Measurements from ENCODE around the gene ITIH2.
"Not testable (repeated sequence)": the region's sequence is repeated elsewhere in the genome, so short reads cannot be mapped to it uniquely, and the experiment has no call there.

The ITIH2 gene

DNA sequence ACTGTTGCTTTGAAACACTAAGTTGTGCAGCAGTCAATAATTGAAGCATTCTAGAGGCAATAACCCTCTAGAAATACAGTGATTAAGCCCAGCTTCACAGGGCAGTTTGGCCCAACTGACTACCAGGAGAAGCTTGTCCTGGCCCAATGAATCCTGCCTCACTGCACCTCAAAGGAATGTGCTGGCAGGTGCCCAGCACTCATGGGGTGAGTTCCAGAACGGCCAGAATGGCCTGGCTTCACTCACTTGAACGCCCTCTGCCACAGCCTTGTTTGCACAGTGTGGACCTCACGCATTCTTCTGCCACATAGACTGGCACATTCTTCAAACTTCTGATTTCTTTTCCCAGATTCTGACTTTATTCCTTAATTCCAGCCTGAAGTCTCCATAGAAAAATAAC is 6.6 kb upstream of the ITIH2 start:
- in situ Hi-C loops (cut with MboI; ENCODE audit: low sequenced_read_pairs) = no loop called here

DNA sequence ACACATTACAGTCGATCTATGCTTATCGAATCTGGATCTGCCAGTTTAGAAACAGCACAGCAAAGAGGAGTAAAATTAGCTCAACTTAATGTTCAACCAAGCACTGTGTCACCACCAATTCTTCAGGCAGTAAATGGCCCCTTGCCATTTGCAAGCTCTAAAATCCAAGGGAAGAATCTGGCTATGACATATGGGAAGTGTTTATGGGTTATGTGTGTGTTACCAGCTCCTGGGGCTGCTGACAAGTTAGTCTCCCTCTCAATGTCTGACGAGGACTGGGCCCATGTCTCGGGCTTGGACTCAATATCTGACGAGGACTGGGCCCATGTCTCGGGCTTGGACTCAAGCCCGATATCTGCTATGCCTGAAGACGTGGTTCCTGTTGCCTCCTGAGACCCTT is 5.7 kb upstream of the ITIH2 start:
- in situ Hi-C loops (cut with MboI; ENCODE audit: low sequenced_read_pairs) = no loop called here

DNA sequence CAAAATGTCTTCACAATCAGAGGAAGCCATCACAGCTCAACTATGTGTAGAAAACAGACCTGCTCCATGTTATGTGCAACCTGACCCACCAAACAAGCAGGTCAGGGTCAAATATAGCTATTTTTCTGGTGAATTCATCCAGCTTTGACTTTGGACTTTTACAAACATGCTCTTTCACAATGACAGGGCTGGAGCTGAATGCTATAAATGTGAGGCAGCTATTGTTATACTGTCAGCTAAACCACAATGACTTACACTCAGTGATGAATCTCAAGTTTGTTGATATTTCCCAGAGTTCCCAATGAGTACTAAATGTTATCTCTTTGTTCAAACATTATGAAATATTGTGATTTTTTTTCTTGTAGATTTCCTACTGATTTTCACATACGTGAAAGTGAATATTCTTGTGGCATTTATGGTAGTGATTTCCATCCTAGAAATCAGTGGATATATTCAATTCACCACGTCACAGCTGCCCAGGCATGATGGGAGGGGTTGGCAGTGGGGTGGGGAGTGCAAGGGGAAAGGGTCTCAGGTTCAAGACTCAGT is 2.5 kb upstream of the ITIH2 start:
- in situ Hi-C loops (cut with MboI; ENCODE audit: low sequenced_read_pairs) = no loop called here

DNA sequence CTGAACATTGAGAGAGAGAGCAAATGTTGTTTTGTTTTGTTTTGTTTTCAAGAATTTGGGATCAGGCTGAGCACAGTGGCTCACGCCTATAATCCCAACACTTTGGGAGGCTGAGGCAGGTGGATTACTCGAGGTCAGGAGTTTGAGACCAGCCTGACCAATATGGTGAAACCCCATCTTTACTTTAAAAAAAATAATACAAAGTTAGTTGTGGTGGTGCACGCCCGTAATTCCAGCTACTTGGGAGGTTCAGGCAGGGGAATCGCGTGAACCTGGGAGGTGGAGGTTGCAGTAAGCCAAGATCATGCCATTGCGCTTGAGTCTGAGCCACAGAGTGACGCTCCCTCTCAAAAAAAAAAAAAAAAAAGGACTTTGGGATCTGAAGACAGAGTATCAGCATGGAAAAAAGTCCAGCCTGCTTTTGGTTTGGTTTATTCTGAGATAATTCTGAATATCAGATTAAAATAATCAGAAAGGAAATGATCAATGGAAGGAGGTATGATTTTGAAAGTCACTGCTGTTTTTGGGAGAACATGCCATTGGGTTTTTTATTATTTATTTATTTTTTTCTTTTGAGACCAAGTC is 1.9 kb upstream of the ITIH2 start:
- in situ Hi-C loops (cut with MboI; ENCODE audit: low sequenced_read_pairs) = no loop called here

DNA sequence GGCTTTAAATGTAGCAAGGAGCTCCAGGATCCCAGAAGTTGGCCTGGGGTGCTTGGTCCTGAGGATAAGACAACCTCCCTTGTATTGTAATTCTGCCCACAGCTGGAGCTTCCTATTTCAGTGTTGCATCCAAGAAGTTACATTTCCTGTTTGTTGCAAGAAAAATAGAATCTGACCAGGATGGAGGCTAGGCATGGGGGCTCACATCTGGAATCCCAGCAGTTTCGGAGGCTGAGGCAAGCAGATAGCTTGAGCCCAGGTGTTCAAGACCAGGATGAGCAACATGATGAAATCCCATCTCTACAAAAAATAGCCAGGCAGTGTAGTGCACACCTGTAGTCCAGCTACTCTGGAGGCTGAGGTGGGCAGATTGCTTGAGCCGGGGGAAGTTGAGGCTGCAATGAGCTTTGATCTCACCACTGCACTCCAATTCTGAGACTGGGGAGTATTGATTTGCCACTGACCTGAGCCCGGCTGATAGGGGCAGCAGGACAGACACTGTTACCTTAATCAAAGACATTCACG is 766 bp upstream of the ITIH2 start:
- in situ Hi-C loops (cut with MboI; ENCODE audit: low sequenced_read_pairs) = no loop called here

DNA sequence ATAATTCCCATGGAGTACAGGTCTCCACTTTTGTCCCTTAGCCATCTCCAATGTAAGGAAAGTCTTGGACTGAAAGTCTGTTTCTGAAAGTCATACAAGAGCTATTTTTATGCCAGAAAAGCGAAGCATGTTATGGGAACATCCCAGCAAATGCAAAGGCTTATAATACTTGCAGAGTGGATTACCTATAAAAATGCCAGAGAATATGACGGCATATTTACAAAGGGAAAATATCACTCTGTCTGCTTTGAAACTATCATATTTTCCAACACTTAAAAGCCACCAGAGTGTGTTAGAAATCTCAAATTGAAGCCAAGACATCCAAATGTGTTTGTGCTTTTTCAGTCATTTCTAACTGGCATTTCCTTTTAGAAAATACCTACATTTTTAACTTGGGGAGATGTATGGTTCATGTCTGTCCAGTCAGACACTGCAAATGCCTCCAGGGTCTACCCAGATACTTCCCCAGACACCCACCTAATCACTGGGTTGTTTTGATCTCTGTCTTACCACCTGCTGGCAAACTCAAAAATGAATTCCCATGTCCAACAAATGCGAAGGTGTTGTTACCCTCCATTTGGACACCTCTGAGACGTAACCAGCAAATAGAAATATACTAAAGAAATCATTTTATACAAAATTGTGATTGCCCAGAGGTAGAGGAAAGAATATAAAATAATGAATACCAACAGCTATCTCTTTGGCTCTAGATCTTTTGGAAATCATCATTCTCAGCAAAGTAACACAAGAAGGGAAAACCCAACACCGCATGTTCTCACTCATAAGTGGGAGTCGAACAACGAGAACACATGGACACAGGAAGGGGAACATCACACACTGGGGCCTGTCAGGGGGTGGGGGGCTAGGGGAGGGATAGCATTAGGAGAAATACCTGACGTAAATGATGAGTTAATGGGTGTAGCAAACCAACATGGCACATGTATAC is 1.2 kb downstream of the ITIH2 start:
- in situ Hi-C loops (cut with MboI; ENCODE audit: low sequenced_read_pairs) = no loop called here

DNA sequence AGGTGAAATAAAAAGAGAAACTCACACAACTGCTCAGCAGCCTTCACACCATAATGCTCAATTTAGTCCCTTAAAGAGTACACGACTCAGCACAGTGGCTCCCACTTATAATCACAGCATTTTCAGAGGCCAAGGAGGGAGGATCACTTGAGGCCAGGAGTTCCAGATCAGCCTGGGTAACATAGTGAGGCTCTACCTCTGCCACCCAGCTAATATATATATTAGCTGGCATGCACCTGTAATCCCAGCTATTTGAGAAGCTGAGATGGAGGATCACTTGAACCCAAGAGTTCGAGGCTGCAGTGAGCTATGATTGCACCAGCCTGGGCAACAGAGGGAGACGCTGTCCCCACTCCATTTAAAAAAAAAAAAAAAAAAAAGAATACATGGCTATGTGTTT is 2.2 kb downstream of the ITIH2 start:
- in situ Hi-C loops (cut with MboI; ENCODE audit: low sequenced_read_pairs) = no loop called here

DNA sequence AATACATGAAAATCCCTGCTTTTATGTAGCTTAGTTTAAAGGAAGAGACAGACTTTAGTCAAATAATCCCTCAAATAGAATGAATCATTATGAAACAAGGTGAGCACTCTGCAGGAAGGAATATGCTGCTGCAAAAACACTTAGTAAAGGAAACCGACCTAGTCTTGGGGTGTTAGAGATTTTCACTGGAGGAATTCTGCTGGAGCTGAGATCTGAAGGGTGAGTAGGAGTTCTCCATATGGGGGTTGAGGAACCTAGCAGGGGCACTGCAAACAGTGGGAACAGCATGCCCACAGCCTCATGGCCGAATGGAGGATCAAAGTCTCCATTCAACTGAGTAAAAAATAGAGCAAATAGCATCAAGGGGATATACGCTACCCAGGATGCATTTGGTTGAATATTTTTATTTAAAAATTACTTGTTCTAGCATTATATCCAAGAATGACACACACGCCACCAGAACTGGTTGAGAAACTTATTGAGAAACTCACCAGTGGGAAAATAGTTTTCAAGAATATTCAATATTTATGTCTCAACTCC is 3.5 kb downstream of the ITIH2 start:
- in situ Hi-C loops (cut with MboI; ENCODE audit: low sequenced_read_pairs) = no loop called here

DNA sequence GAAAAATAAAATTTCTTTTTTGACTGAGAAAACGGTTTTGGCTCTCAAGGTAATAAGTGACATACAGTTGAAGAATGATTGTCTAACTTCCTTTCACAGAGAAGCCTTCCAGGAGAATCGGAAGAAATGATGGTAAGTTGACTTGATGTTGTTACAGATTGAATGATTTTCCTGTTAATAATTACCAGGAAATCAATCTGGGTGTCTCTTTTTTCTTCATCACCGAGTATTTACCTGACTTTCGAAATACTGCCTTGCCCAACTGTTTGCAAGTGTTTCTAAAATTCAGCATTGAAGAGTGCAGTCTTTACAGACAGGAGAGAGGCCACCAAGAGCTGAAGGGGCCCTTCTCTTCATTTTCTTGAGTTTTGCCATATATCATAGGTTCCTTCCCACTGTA is 4.0 kb downstream of the ITIH2 start:
- in situ Hi-C loops (cut with MboI; ENCODE audit: low sequenced_read_pairs) = no loop called here

DNA sequence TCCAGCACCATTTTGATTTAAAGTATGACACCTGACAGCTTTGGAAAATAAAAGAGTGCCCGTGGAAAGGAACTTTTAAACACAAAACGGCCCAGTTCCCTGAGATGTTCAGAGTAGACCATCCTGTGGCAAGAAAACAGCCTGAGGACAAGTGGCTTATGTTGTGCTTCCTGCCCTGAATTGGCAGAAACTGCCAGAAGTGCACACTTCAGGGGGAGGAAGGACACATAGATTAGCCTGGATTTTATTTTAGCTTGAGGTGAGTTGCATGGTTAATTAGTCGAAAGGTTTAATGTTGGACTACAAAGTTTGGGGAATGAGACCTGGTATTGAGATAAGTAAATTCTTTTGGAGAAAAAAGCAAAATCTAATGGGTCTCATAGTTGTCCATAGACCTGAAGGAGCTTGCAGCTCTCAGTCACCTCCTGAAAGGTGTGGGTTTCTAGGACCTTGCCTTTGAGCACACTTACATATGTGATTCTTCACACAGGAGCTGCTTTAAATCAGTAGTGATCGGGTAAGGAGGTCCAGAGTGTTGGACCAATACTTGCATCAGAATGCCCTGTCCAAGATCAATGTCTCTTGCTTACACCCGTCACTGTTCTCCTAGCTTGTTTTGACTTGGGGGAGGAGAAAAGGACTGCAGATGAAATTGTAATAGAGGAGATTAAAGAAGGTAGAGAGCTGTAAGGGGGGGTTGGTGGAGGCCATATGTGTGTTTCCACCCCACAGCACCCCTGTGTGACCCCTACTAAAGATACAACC is 4.9 kb downstream of the ITIH2 start:
- in situ Hi-C loops (cut with MboI; ENCODE audit: low sequenced_read_pairs) = no loop called here

DNA sequence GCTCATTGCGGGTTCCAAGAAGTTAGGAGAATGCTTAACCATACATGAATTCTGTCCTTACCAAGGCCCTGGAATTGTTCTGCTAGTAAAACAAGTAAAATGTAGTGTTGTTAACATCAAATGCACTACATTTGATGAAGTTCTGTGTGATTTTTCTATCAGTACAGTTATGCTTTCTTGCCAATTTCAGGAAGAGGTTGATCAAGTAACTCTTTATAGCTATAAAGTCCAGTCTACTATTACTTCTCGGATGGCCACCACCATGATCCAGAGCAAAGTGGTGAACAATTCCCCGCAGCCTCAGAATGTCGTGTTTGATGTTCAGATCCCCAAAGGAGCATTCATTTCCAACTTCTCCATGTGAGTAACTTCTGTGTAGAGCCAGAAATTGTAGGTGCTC is 5.7 kb downstream of the ITIH2 start:
- in situ Hi-C loops (cut with MboI; ENCODE audit: low sequenced_read_pairs) = no loop called here

DNA sequence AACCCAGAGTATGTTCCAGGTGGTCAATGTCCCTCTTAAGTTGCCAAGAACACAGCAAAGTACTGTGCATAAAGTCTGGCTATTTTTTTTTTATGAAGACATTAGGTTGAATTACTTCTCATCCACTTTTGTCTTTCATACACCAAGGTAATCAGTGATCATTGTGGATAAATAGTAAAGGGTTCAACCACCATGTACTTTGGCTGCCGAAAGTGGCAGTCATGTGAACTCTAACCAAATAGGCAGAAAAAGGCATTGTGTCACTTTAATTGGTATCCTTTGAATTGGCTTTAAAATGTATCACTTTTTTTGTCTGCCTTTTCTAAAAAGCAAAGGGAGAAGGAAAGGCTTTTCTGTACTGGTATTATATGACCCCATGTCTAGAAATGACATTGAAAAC is 7.3 kb downstream of the ITIH2 start:
- in situ Hi-C loops (cut with MboI; ENCODE audit: low sequenced_read_pairs) = no loop called here

DNA sequence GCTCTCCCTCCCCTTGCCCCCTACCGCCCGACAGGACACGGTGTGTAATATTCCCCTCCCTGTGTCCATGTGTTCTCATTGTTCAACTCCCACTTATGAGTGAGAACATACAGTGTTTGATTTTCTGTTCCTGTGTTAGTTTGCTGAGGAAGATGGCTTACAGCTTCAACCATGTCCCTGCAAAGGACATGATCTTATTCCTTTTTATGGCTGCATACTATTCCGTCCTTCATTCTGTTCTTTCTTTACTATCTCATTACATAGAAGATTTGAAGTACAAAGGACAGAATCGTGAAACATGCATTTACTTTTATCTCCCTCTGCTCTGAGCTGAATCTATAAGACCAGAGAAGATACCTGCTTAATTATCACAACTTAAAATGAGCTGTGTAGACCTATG is 8.0 kb downstream of the ITIH2 start:
- in situ Hi-C loops (cut with MboI; ENCODE audit: low sequenced_read_pairs) = not testable (repeated sequence)

DNA sequence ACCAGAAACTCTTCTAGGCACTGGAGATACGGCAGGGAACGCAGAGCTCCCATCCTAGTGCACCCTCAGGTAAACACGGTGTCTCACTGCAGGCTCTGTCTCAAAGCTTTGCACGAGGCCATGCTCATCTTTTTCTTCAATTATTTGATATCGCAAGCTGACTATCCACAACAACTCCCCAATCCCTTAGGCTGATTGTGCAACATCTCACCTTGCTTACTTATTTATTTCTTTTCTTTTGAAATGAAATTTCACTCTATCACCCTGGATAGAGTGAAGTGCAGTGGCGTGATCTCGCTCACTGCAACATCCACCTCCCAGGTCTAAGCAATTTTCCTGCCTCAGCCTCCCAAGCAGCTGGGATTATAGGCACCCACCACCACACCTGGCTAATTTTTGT is 12.4 kb downstream of the ITIH2 start:
- in situ Hi-C loops (cut with MboI; ENCODE audit: low sequenced_read_pairs) = no loop called here

DNA sequence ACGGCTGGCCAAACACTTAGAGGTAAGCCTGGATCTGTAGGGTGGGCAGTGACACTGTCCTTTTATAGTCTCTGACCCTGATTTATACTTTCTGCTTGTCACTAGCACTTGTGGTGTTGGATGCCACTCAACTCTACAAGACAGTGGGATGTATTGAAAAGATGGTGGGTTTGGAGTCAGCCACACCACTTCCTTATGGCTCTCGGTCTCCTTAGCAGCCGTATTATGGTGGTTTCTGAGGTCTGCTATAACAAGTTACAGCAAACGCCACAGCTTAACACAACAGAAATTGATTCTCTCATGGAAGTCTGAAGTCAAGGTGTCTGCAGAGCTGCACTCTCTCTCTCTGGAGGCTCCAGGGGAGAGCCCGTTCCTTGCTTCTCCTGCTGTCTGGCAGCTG is 14.7 kb downstream of the ITIH2 start:
- in situ Hi-C loops (cut with MboI; ENCODE audit: low sequenced_read_pairs) = no loop called here

DNA sequence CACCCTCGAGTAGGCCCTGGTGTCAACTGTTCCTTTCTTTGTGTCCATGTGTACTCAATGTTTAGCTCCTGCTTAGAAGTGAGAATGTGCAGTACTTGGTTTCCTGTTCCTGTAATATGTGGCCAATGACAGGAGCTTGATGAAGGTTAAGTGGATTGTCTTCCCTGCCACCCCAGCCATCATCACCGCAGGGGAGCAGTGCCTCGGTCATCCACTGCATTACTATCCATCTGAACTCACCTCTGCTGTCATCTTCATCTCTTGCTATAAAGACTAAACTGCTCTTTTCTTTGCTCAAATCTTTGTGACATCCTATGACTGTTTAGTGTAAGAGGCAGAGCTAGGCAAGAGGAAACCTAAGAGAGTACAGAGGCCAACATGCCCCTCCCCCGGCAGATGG is 15.6 kb downstream of the ITIH2 start:
- in situ Hi-C loops (cut with MboI; ENCODE audit: low sequenced_read_pairs) = no loop called here

DNA sequence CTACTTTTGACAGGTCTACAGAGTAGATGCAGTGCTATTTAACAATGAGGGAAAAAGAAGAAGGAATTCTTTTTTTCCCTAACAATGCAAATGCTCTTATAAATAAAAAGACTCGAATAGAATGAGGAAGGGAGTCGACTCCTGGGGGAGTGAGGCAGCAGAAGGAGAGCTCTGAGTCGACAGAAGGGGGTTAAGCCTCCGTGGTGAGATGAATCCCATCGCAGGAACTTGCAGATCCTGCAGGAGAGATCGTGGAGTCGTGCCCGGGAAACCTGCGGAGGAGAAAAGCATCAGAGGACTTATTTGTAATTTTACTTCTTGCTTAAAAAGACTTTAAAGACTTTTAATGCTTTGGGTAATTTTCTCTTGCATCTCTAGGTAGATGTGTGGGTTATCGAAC is 17.4 kb downstream of the ITIH2 start:
- in situ Hi-C loops (cut with MboI; ENCODE audit: low sequenced_read_pairs) = no loop called here

DNA sequence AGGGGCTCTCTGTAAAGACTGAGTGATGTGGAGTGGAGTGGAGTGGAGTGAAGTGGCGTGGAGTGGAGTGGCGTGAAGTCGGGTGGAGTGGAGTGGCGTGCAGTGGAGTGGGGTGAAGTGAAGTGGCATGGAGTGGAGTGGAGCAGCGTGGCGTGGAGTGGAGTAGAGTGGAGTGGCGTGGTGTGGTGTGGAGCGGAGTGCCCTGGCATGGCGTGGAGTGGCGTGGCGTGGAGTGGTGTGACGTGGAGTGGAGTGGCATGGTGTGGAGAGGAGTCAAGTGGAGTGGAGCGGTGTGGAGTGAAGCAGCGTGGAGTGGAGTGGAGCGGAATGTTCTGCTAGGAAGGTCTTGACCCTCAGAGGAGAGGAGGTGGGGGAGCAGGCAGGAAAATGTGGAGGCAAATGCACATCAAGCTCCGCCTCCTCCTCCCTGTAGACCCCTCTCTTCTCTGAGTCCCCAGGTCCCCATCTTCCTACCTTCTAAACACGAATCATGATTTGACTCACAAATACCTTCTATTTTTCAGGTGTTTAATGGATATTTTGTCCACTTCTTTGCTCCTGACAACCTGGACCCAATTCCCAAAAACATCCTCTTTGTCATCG is 19.9 kb downstream of the ITIH2 start:
- in situ Hi-C loops (cut with MboI; ENCODE audit: low sequenced_read_pairs) = no loop called here

DNA sequence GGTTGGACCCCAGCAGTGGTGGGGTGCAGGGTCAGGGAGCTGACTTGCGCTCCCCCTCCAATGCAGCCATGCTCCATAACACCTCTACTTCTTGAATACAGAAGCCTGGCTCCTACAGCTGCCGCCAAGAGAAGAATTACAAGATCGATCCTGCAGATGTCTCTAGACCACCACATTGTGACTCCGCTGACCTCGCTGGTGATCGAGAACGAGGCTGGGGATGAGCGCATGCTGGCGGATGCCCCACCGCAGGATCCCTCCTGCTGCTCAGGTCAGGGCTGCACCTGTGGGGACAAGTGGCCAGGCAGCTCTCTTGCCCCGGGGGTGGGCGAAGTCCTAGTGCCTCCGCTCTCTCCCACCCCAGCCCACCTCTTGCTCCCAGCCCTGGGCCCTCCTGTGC is 31.7 kb downstream of the ITIH2 start:
- in situ Hi-C loops (cut with MboI; ENCODE audit: low sequenced_read_pairs) = no loop called here

DNA sequence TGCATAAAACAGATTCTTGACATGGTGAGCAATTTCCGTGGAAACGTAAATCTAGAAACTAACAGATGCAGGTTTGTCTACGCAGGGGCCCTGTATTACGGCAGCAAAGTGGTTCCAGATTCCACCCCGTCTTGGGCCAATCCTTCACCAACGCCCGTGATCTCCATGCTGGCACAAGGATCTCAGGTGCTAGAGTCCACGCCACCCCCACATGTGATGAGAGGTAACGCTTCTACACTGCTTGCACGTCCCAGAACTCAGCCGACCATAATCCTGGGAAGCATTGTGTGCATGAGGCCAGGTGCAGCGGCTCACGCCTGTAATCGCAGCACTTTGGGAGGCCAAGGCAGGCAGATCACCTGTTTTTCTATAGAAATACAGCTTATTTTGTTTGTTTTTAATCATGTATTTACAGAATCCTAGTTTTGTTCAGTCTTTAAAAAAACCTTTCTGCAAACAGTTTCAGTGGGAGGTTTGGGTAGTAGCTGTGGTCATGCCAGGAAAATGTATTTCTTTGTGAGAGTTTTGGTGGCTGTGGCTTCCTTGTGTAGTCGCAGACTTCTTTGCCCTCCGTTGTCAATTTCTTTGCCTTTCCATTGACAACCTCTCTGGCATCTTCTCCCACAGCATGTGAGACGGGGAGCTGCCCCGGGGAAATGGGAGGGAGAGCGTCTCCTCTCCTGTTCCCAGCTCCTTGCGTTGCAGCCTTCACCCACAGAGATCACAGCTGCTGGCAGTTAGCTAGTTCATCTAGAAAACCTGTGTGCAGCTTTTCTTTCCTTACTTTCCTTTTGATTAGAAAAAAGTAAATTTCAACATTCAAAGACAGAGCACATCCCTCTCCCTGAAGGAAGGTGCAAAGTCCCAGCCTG is 35.7 kb downstream of the ITIH2 start:
- in situ Hi-C loops (cut with MboI; ENCODE audit: low sequenced_read_pairs) = no loop called here
